ENCODE measurements around the gene EDN1.

- TF ChIP-seq POLR2A (IDR thresholded peaks at IDR 0.05) (no peak), POLR2AphosphoS5 (IDR thresholded peaks at IDR 0.05) (no peak)
- TF ChIP-seq, protein P1, sequence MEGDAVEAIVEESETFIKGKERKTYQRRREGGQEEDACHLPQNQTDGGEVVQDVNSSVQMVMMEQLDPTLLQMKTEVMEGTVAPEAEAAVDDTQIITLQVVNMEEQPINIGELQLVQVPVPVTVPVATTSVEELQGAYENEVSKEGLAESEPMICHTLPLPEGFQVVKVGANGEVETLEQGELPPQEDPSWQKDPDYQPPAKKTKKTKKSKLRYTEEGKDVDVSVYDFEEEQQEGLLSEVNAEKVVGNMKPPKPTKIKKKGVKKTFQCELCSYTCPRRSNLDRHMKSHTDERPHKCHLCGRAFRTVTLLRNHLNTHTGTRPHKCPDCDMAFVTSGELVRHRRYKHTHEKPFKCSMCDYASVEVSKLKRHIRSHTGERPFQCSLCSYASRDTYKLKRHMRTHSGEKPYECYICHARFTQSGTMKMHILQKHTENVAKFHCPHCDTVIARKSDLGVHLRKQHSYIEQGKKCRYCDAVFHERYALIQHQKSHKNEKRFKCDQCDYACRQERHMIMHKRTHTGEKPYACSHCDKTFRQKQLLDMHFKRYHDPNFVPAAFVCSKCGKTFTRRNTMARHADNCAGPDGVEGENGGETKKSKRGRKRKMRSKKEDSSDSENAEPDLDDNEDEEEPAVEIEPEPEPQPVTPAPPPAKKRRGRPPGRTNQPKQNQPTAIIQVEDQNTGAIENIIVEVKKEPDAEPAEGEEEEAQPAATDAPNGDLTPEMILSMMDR (IDR thresholded peaks at IDR 0.05) = no peak
Measured at GRCh38 chr6:12335131-12335527, 45.0 kb downstream of the EDN1 start.
